Measurements from ENCODE around the gene HPGD.

Gene HPGD

DNA sequence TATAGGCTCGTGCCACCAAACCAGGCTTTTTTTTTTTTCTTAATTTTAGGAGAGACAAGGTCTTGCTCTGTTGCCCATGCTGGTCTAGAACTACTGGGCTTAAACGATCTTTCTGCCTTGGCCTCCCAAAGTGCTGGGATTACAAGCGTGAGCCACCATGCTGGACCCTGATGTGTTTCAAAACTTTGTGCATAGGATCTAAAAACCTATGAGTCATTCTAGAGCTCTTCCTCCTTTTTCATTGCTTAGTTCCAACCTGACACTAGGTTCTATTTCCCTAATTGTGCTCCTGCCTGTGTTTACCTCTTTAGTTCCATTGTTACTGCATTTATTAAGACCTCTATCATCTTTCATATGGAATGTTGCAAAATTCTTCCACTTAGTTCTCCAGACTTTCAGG is 57.3 kb downstream of the HPGD start:
- DNase-seq, result no peak

DNA sequence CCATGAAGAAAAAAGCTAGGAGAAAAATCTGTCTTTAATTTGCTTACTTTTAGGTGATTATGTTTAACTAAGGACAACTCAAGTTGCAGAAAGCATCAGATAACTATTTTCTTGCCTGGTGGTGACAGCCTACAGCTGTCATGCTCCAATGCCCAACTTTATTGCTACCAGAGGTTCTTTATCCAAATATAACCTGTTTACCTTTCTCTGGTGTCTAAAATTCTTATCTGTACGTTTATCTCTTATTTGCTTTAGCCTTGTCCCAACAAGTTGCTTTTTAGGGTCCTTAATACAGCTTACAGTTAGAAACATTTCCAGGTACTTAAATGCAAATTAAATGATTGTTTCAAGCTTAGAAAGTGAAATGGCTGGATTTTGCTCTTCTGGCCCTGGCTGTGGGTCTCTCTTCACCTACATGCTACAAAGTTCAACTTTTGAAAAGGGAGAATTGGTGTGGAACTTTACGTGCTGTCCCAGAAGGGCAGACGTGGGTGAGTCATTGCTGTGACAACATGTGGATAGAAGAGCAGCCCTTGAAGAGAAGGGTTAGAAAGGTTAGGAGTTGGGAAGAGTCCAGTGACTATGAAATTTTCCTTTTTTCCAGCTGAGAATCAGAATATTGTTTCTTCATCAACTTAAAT is 60.7 kb downstream of the HPGD start:
- no peak for DNase-seq

DNA sequence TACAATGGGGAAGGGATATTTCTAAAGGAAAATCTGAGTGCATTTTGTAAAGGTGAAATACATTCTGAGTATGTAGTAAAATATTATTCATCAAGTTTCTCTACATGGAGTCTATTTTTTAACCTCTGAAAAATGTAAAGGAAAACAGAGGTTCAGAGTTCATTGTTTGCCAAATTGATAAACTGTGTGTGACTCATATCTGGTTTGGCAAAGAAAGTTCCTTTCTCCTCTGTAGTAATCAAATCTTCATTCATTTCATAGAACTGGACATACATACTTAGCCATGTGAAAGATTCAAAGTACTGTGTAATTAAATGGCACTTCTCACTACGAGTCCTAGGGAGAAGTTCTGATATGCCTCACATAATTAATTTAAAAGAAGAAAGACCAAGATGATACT is 61.6 kb downstream of the HPGD start:
- DNase-seq, result no peak

DNA sequence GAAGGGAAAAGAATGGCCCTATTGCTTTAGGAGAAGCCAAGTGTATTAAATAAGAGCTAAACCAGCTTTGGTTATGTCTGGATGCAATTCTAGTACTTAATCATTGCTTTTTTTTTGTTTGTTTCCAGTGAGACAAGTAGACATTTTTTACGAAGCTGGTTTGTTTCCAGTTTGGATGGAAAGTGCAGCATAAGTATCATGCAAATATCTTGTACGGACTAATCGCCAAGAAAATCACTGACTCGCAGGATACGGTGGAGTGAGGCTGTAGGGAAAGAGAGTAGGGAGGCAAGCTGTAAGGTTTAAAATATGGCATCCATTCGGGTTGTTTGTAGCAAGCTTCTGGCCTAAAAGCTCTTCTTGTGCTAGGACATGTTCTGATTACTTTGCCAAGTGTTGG is 64.8 kb downstream of the HPGD start:
- DNase-seq, result no peak

DNA sequence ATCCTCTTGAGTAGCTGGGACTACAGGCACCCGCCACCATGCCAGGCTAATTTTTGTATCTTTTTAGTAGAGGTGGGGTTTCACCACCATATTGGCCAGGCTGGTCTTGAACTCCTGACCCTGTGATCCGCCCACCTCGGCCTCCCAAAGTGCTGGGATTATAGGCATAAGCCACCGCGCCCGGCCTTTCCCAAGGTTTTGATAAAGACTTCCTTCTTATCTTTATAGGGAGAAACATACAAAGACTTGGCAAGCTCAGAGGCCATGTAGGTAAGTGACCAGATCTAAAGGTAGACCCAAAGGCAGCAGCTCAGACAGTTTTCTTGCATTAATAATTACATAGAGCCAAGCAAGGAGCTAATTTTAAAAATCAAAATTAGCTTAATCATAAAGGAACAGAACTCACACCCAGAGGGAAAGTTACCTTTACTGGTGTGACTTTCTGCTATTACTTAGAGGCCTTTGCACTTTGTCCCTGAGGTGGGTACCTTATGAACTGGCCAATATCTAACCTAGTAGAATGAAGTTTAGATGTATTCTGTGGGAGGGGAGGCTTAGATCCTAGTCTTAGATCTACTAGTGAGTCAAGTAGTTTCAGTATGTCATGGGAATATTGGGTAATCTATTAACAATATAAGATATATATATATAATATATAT is 67.3 kb downstream of the HPGD start:
- no peak for DNase-seq

DNA sequence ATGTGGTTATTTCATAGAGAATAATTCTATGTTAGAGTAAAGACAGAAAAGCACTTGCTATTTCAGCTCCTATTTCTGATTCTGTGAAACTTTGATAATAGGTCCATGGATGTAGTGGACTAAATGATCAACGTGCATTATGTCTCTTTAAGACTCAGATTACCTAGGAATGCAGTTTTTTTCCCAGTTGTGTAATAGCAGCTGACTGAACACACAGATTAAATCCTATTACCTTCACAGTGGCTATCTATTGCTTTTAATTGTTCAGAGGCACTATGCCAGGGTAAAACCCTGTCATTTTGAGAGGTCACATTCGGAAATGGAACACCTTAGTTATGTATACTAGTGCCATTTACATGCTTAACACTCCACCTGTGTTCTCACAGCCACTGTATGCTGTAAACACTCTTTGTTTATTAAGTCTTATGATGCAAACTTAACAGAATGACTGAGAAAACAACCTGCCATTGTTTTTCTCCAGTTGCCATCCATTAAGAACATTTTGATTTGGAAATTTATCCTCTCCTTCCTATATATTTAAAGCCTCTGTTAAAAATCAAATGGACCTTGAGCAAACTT is 70.5 kb downstream of the HPGD start:
- DNase-seq, result no peak

DNA sequence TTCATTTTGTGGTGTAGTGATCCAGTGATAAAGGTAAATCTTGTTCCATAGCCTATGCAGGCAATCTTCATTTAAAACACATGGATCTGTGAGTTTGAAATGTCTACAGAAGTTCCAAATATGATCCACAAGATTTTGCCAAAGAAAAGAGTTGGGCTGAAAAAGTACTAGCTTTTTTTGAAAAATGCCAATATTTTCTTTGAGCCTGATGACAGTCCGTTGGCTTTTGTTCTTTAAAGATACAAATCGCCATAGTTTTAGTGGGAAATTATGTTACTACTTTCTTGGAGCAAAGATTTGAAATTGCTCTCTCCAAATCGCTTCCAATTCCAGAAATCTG is 71.5 kb downstream of the HPGD start:
- no peak for DNase-seq

DNA sequence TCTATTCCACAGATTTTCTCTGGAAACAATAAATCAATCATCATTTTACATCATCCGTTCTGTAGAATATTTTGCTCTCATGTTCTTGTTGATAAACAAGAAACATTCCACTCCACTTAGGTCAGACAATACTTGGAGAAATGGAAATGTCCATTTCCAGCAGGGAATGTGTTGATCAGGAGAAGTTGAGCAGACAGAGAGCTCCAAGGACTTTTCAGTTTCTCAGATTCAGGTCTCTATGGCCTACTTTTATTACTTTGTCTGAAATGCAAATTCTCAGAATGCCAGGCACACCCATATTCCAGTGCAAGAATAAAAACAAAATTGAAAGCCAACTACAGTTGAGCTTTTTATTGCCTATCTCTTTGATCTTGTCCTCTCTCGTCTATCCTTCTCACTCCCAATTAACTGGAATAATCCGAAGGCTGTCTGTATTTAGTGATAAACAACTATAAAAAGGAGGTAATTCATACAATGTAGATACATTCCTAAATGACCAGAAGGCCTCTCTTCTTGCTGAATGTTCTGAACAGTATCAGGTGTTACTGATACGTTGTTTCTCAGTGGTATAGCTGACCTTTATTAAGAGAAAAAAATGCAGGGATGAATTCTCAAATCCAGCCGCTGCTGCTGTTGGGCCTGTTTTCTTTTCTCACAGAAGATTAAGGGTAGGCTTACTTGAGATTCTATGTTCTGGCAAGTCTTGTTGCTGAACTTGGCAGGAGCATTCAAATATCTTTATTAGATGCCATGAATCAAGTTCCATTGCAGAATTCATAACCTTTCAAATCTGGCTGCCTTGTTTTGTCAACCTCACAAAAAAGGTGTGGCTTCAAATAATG is 72.1 kb downstream of the HPGD start:
- no peak for DNase-seq

DNA sequence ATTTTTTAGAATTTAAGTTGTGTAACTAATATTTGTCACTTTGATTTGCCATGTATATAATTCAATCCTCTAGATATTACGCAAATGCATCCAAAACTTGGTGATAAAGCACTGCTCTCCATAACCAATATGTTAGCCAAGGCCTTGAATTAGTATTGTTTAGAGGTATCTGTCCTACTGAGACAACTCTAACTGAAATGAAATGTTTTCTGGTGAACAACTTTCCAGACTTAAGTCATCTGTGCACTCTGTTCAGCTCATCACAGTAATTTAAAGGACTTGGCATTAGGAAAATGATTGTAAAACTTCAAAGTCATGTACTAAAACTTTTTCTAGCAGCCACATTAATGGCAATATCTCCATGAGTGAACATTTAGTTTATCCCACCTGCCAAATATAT is 73.1 kb downstream of the HPGD start:
- DNase-seq, result no peak

DNA sequence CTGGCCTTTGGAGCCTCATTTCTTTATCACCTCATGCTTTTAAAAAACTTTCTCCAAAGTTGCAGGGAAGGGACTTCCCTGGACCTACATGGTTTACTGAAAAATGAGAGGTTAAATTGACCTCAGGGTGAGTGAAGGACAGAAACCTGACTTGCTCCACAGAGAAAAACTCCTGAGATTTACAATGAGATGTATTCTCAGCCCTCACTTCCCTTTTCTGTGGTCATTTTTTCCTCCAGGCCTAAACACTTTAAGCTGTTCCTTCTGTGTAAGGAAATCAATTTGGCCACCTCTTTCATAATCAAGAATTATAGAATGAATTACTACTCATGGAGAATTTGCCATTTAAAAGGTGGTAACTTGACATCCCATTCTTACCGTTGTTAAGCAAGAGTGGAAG is 77.9 kb downstream of the HPGD start:
- DNase-seq, result no peak

Data from stimulated activated naive CD4-positive, alpha-beta T cell treated with Interleukin-2 at 50 U/mL for 16 hours (primary cell).